Natural killer cell (primary cell): ENCODE data around the gene PABPN1L. TPM values are rescaled to one million over a fixed set of nuclear protein-coding genes. Genes with fewer than 3 reads are reported as not detected.

ENCODE experiments used
- ATAC-seq, 3 donors: fragments of 150-1000 bp in 2 of 3; fragments of 200-7000 bp in 1 of 3; cut with Tn5 transposase; 1 replicate in 1 of 3; 2 replicates in 2 of 3; pipeline ENCODE4 v1.10.0; 2021; ENCODE audit warnings: mild to moderate bottlenecking in 2 of 3, moderate library complexity in 2 of 3
- DNase-seq, 2 donors: peaks; one replicate each; pipeline versions ENCODE4 v3.0.0 to v3.0.0-alpha.2; 2013 to 2021; ENCODE audit warnings: mixed read lengths in 1 of 2
- H3K27ac ChIP-seq: one replicate; pipeline ENCODE4 v1.5.1; 2013; ENCODE audit warnings: mild to moderate bottlenecking, low read length
- H3K27me3 ChIP-seq: one replicate; pipeline ENCODE4 v1.6.1; 2013; ENCODE audit warnings: low read length; ENCODE audit not compliant: control insufficient read depth, insufficient read depth
- H3K36me3 ChIP-seq: one replicate; pipeline ENCODE4 v1.6.1; 2013; ENCODE audit warnings: low read length; ENCODE audit not compliant: control insufficient read depth, insufficient read depth
- H3K4me1 ChIP-seq: one replicate; pipeline ENCODE4 v1.6.1; 2013; ENCODE audit warnings: low read length; ENCODE audit not compliant: control insufficient read depth, insufficient read depth
- H3K4me3 ChIP-seq: one replicate; pipeline ENCODE4 v1.5.1; 2013; ENCODE audit warnings: low read length
- H3K9me3 ChIP-seq: one replicate; pipeline ENCODE4 v1.6.1; 2013; ENCODE audit warnings: low read length; ENCODE audit not compliant: control insufficient read depth, insufficient read depth
- H3K27ac Mint-ChIP-seq, 2 donors: one replicate each; pipeline ENCODE4 v1.8.0; 2022; ENCODE audit warnings: mild to moderate bottlenecking in 2 of 2, mixed read lengths in 2 of 2, moderate library complexity in 1 of 2
- H3K27me3 Mint-ChIP-seq, 2 donors: one replicate each; pipeline ENCODE4 v1.8.0; 2022; ENCODE audit warnings: low read depth in 2 of 2, mixed read lengths in 2 of 2
- H3K36me3 Mint-ChIP-seq: one replicate; pipeline ENCODE4 v1.8.0; 2022; ENCODE audit warnings: mixed read lengths
- H3K4me1 Mint-ChIP-seq, 2 donors: one replicate each; pipeline ENCODE4 v1.8.0; 2022; ENCODE audit warnings: mixed read lengths in 2 of 2
- H3K4me3 Mint-ChIP-seq: one replicate; pipeline ENCODE4 v1.8.0; 2022; ENCODE audit warnings: mild to moderate bottlenecking, moderate library complexity, mixed read lengths
- H3K9me3 Mint-ChIP-seq, 2 donors: one replicate each; pipeline ENCODE4 v1.8.0; 2022; ENCODE audit warnings: mixed read lengths in 2 of 2
- CTCF ChIP-seq: fragments of 200-600 bp; IDR thresholded peaks from one replicate; pipeline ENCODE4 v1.8.0; 2022; ENCODE audit warnings: antibody characterized with exemption
- WGBS: methylation state at CpG from one replicate; pipeline ENCODE4 v1.1.7; 2013; ENCODE audit warnings: missing lambda C conversion rate; ENCODE audit not compliant: insufficient coverage; 5-methylcytosine and 5-hydroxymethylcytosine counted together
- intact Hi-C: fragments of 100-400 bp; cut with micrococcal nuclease; formaldehyde crosslinking; loops from one replicate; pipeline ENCODE4 v1.14.2; 2022
- total RNA-seq, 4 donors: library from RNA; stranded (reverse); fragments of 120-200 nt in 1 of 4; gene quantifications; one replicate each; pipeline versions ENCODE4 v1.2.3 to v1.2.4, GENCODE V29; 2013 to 2022

PABPN1L gene
- total RNA-seq, 3 donors from 2014 or later (not counting 1 experiment from before 2014, with no cell fraction given): 0.43 TPM; not detected in 2

GRCh38 chr16:88822281-88823040 is 44.0 kb downstream of the PABPN1L start:
- no peaks in the 10 kb centered on the region for H3K27me3 Mint-ChIP-seq
- H3K36me3 ChIP-seq: peaks cover 18% of the 10 kb centered on the region
- no peaks in the 10 kb centered on the region for H3K36me3 Mint-ChIP-seq

GRCh38 chr16:88821168-88821850 is 45.2 kb downstream of the PABPN1L start:
- no peaks in the 10 kb centered on the region for H3K4me1 ChIP-seq
- no peak for ATAC-seq
- no peak overlapping the region for H3K27ac ChIP-seq
- H3K9me3 ChIP-seq: no peaks in the 10 kb centered on the region
- no peaks in the 10 kb centered on the region for H3K4me1 Mint-ChIP-seq
- H3K4me3 ChIP-seq: no peak overlapping the region
- H3K27ac Mint-ChIP-seq: no peak overlapping the region
- peaks cover 18% of the 10 kb centered on the region for H3K36me3 ChIP-seq
- no peaks in the 10 kb centered on the region for H3K36me3 Mint-ChIP-seq
- no peaks in the 10 kb centered on the region for H3K27me3 Mint-ChIP-seq
- WGBS: 96% methylated on average over 22 of the region's 22 CpGs
- no peak for DNase-seq
- H3K27me3 ChIP-seq: no peaks in the 10 kb centered on the region
- no peak overlapping the region for H3K4me3 Mint-ChIP-seq
- TF ChIP-seq CTCF: no peak
- H3K9me3 Mint-ChIP-seq: no peaks in the 10 kb centered on the region
- intact Hi-C loops: no loop called here

More at GRCh38 chr16:88822281-88823040, 44.0 kb downstream of the PABPN1L start:
- no peak overlapping the region for H3K27ac Mint-ChIP-seq
- WGBS: 94% methylated on average over 24 of the region's 24 CpGs
- ATAC-seq (no peak), DNase-seq (no peak)
- TF ChIP-seq CTCF: no peak
- intact Hi-C loops: no loop called here
- H3K4me3 Mint-ChIP-seq: no peak overlapping the region
- no peaks in the 10 kb centered on the region for H3K9me3 Mint-ChIP-seq
- Histone ChIP-seq H3K27me3 (no peaks in the 10 kb centered on the region), H3K27ac (no peak overlapping the region), H3K9me3 (no peaks in the 10 kb centered on the region), H3K4me3 (no peak overlapping the region), H3K4me1 (no peaks in the 10 kb centered on the region)
- no peaks in the 10 kb centered on the region for H3K4me1 Mint-ChIP-seq

GRCh38 chr16:88820385-88821025 is 46.0 kb downstream of the PABPN1L start:
- no peaks in the 10 kb centered on the region for H3K4me1 Mint-ChIP-seq
- H3K27ac ChIP-seq: no peak overlapping the region
- H3K4me3 ChIP-seq: no peak overlapping the region
- H3K36me3 ChIP-seq: peaks cover 17% of the 10 kb centered on the region
- H3K36me3 Mint-ChIP-seq: no peaks in the 10 kb centered on the region
- DNase-seq: no peak
- intact Hi-C loops: no loop called here
- no peak overlapping the region for H3K4me3 Mint-ChIP-seq
- H3K9me3 ChIP-seq: no peaks in the 10 kb centered on the region
- no peaks in the 10 kb centered on the region for H3K27me3 ChIP-seq
- no peaks in the 10 kb centered on the region for H3K27me3 Mint-ChIP-seq
- H3K9me3 Mint-ChIP-seq: no peaks in the 10 kb centered on the region
- WGBS: 92% methylated on average over 20 of the region's 20 CpGs
- no peaks in the 10 kb centered on the region for H3K4me1 ChIP-seq
- TF ChIP-seq CTCF: no peak
- no peak overlapping the region for H3K27ac Mint-ChIP-seq
- no peak for ATAC-seq
